Loucy (cell line): Measurements from ENCODE around the gene CELSR1.

Experiments
- CTCF ChIP-seq: fragments of 200-600 bp; sonication (generic); conservative IDR thresholded peaks from 2 replicates; pipeline ENCODE4 v1.5.1; 2014; ENCODE audit warnings: mild to moderate bottlenecking, antibody characterized with exemption, low read length
- EZH2phosphoT487 ChIP-seq: fragments of 200-600 bp; IDR thresholded peaks from 2 replicates; pipeline ENCODE4 v1.6.1; 2018; ENCODE audit warnings: antibody characterized with exemption, mild to moderate bottlenecking, moderate library complexity, borderline replicate concordance

- TF ChIP-seq CTCF (no peak), EZH2phosphoT487 (no peak)
Observed at GRCh38 chr22:46521994-46522393, 15.4 kb downstream of the CELSR1 start.
